Natural killer cell (primary cell): ENCODE results near the gene ZCCHC17. TPM values are rescaled to one million over a fixed set of nuclear protein-coding genes. Genes with fewer than 3 reads are reported as not detected.

Experiments used
- ATAC-seq, 3 donors: fragments of 150-1000 bp in 2 of 3; fragments of 200-7000 bp in 1 of 3; cut with Tn5 transposase; 1 replicate in 1 of 3; 2 replicates in 2 of 3; pipeline ENCODE4 v1.10.0; 2021; ENCODE audit warnings: mild to moderate bottlenecking in 2 of 3, moderate library complexity in 2 of 3
- DNase-seq, 2 donors: peaks; one replicate each; pipeline versions ENCODE4 v3.0.0 to v3.0.0-alpha.2; 2013 to 2021; ENCODE audit warnings: mixed read lengths in 1 of 2
- H3K27ac ChIP-seq: one replicate; pipeline ENCODE4 v1.5.1; 2013; ENCODE audit warnings: mild to moderate bottlenecking, low read length
- H3K27me3 ChIP-seq: one replicate; pipeline ENCODE4 v1.6.1; 2013; ENCODE audit warnings: low read length; ENCODE audit not compliant: control insufficient read depth, insufficient read depth
- H3K36me3 ChIP-seq: one replicate; pipeline ENCODE4 v1.6.1; 2013; ENCODE audit warnings: low read length; ENCODE audit not compliant: control insufficient read depth, insufficient read depth
- H3K4me1 ChIP-seq: one replicate; pipeline ENCODE4 v1.6.1; 2013; ENCODE audit warnings: low read length; ENCODE audit not compliant: control insufficient read depth, insufficient read depth
- H3K4me3 ChIP-seq: one replicate; pipeline ENCODE4 v1.5.1; 2013; ENCODE audit warnings: low read length
- H3K9me3 ChIP-seq: one replicate; pipeline ENCODE4 v1.6.1; 2013; ENCODE audit warnings: low read length; ENCODE audit not compliant: control insufficient read depth, insufficient read depth
- H3K27ac Mint-ChIP-seq, 2 donors: one replicate each; pipeline ENCODE4 v1.8.0; 2022; ENCODE audit warnings: mild to moderate bottlenecking in 2 of 2, mixed read lengths in 2 of 2, moderate library complexity in 1 of 2
- H3K27me3 Mint-ChIP-seq, 2 donors: one replicate each; pipeline ENCODE4 v1.8.0; 2022; ENCODE audit warnings: low read depth in 2 of 2, mixed read lengths in 2 of 2
- H3K36me3 Mint-ChIP-seq: one replicate; pipeline ENCODE4 v1.8.0; 2022; ENCODE audit warnings: mixed read lengths
- H3K4me1 Mint-ChIP-seq, 2 donors: one replicate each; pipeline ENCODE4 v1.8.0; 2022; ENCODE audit warnings: mixed read lengths in 2 of 2
- H3K4me3 Mint-ChIP-seq: one replicate; pipeline ENCODE4 v1.8.0; 2022; ENCODE audit warnings: mild to moderate bottlenecking, moderate library complexity, mixed read lengths
- H3K9me3 Mint-ChIP-seq, 2 donors: one replicate each; pipeline ENCODE4 v1.8.0; 2022; ENCODE audit warnings: mixed read lengths in 2 of 2
- WGBS: methylation state at CpG from one replicate; pipeline ENCODE4 v1.1.7; 2013; ENCODE audit warnings: missing lambda C conversion rate; ENCODE audit not compliant: insufficient coverage; 5-methylcytosine and 5-hydroxymethylcytosine counted together
- intact Hi-C: fragments of 100-400 bp; cut with micrococcal nuclease; formaldehyde crosslinking; loops from one replicate; pipeline ENCODE4 v1.14.2; 2022
- total RNA-seq, 4 donors: library from RNA; stranded (reverse); fragments of 120-200 nt in 1 of 4; gene quantifications; one replicate each; pipeline versions ENCODE4 v1.2.3 to v1.2.4, GENCODE V29; 2013 to 2022
- TF ChIP-seq, protein P1 (sequence below): fragments of 200-600 bp; IDR thresholded peaks from one replicate; pipeline ENCODE4 v1.8.0; 2022; ENCODE audit warnings: antibody characterized with exemption

The ZCCHC17 gene
- total RNA-seq, 3 donors from 2014 or later (not counting 1 experiment from before 2014, with no cell fraction given): 24.1 to 31.1 (median 27.8) TPM

DNA sequence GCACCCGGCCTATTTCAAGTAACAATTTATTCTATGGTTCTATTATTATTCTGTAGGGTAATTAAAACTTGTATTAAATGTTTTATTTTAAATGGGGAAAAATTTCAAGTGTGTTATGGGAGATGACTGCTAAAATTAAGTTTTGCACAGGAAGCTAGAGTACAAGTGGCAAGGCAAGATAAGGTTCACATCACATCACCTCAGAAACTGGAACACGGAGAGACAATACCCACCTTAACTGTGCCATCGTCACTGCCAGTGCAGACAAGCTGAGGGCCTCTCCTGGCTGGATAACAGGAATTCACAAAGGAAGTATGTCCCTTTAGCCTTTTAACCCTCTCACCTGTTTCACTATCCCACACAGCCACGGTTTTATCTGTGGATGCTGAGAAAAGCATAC is 7.8 kb upstream of the ZCCHC17 start:
- Mint-ChIP-seq H3K4me1 (peaks cover 0 to 15% of the 10 kb centered on the region in 2 donors), H3K4me3 (no peak overlapping the region), H3K27ac (no peak overlapping the region), H3K36me3 (peaks cover 8% of the 10 kb centered on the region), H3K27me3 (no peaks in the 10 kb centered on the region), H3K9me3 (no peaks in the 10 kb centered on the region)
- H3K27ac ChIP-seq: no peak overlapping the region
- intact Hi-C loops: no loop called here
- H3K4me3 ChIP-seq: no peak overlapping the region
- peaks cover 57% of the 10 kb centered on the region for H3K36me3 ChIP-seq
- TF ChIP-seq, protein P1, sequence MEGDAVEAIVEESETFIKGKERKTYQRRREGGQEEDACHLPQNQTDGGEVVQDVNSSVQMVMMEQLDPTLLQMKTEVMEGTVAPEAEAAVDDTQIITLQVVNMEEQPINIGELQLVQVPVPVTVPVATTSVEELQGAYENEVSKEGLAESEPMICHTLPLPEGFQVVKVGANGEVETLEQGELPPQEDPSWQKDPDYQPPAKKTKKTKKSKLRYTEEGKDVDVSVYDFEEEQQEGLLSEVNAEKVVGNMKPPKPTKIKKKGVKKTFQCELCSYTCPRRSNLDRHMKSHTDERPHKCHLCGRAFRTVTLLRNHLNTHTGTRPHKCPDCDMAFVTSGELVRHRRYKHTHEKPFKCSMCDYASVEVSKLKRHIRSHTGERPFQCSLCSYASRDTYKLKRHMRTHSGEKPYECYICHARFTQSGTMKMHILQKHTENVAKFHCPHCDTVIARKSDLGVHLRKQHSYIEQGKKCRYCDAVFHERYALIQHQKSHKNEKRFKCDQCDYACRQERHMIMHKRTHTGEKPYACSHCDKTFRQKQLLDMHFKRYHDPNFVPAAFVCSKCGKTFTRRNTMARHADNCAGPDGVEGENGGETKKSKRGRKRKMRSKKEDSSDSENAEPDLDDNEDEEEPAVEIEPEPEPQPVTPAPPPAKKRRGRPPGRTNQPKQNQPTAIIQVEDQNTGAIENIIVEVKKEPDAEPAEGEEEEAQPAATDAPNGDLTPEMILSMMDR: no peak
- no peaks in the 10 kb centered on the region for H3K9me3 ChIP-seq
- no peaks in the 10 kb centered on the region for H3K27me3 ChIP-seq
- 43% methylated on average over 2 of the region's 4 CpGs for WGBS
- no peak for DNase-seq
- ATAC-seq: no peak
- H3K4me1 ChIP-seq: no peaks in the 10 kb centered on the region

DNA sequence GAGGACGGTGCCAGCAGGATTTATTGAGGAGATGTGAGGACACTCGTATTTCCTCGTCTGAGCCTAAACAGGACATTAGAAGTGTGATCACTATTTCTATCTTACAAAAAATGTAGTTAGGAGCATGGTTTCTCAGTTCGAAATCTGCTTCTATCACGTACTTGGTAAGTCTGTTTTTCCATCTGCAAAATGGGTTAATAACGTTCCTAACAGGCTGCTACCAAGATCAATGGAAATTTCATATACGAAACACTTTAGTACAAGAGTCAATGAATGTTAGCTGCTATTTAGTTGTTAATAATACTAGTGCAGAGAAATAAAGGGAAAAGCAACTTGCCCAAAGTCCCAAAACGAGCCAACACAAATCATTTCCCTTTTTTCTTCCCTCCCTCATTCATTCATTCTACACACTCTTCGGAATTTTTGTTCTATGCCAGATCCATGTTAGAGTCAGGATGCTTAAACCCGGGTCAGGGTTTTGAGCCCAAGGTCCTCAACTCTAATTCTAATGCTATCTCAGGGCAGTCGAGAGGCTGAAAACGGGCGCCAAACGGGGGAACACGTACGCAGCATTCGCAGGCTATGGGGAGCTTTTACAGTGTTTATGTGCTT is 852 bp upstream of the ZCCHC17 start:
- intact Hi-C loops: loop anchor here (2.0 to 5.0 kb wide), 2 partner anchors 39 to 229 kb away; partner anchors contain the start of gene PUM1
- DNase-seq: peak in 1 of 2 donors; percentile 9
- TF ChIP-seq, protein P1: no peak
- H3K9me3 Mint-ChIP-seq: peaks cover 2% of the 10 kb centered on the region in 2 donors
- peaks cover 36% of the 10 kb centered on the region for H3K4me1 ChIP-seq
- no peak overlapping the region for H3K4me3 Mint-ChIP-seq
- no peaks in the 10 kb centered on the region for H3K36me3 Mint-ChIP-seq
- peaks cover 10 to 27% of the 10 kb centered on the region in 2 donors for H3K4me1 Mint-ChIP-seq
- no peak overlapping the region for H3K27ac Mint-ChIP-seq
- H3K4me3 ChIP-seq: peak overlapping the region; percentile 93
- H3K27me3 ChIP-seq: no peaks in the 10 kb centered on the region
- no peaks in the 10 kb centered on the region for H3K27me3 Mint-ChIP-seq
- ATAC-seq: no peak
- no peaks in the 10 kb centered on the region for H3K9me3 ChIP-seq
- peaks cover 24% of the 10 kb centered on the region for H3K36me3 ChIP-seq
- peak overlapping the region; percentile 87 for H3K27ac ChIP-seq
- WGBS: 13% methylated on average over 13 of the region's 17 CpGs

GRCh38 chr1:31297277-31298247 is 730 bp downstream of the ZCCHC17 start:
- H3K27ac ChIP-seq: peak overlapping the region; percentile 95
- H3K9me3 ChIP-seq: no peaks in the 10 kb centered on the region
- peaks cover 36% of the 10 kb centered on the region for H3K4me1 ChIP-seq
- TF ChIP-seq, protein P1: no peak
- peaks cover 10% of the 10 kb centered on the region for H3K36me3 ChIP-seq
- Mint-ChIP-seq H3K27ac (no peak overlapping the region), H3K27me3 (no peaks in the 10 kb centered on the region), H3K4me1 (peaks cover 21 to 42% of the 10 kb centered on the region in 2 donors), H3K9me3 (peaks cover 2% of the 10 kb centered on the region in 2 donors), H3K36me3 (no peaks in the 10 kb centered on the region), H3K4me3 (no peak overlapping the region)
- intact Hi-C loops: loop anchor here (2.0 to 5.0 kb wide), 2 partner anchors 37 to 230 kb away; partner anchors contain the start of gene PUM1
- ATAC-seq: no peak
- 5% methylated on average over 23 of the region's 23 CpGs for WGBS
- no peaks in the 10 kb centered on the region for H3K27me3 ChIP-seq
- no peak for DNase-seq
- peak overlapping the region; percentile 93 for H3K4me3 ChIP-seq
